Parathyroid adenoma (tissue), 2 donors: Measurements from ENCODE around the gene SPRR2B.
"Not testable (repeated sequence)": the region's sequence is repeated elsewhere in the genome, so short reads cannot be mapped to it uniquely, and the experiment has no call there.

Source experiments
- H2AFZ ChIP-seq: fragments of 300-600 bp; sonication (generic); one replicate; pipeline ENCODE4 v1.7.0; 2017; ENCODE audit warnings: antibody characterized with exemption, mild to moderate bottlenecking
- H3K27ac ChIP-seq: fragments of 300-600 bp; sonication (generic); one replicate; pipeline ENCODE4 v1.7.0; 2017
- H3K27me3 ChIP-seq: fragments of 300-600 bp; sonication (generic); one replicate; pipeline ENCODE4 v1.7.0; 2017; ENCODE audit warnings: low read length; ENCODE audit not compliant: control insufficient read depth, insufficient read depth
- H3K36me3 ChIP-seq: fragments of 300-600 bp; sonication (generic); one replicate; pipeline ENCODE4 v1.7.0; 2017; ENCODE audit warnings: low read length; ENCODE audit not compliant: control insufficient read depth, insufficient read depth
- H3K4me1 ChIP-seq: fragments of 300-600 bp; sonication (generic); one replicate; pipeline ENCODE4 v1.7.0; 2017; ENCODE audit warnings: control low read depth
- H3K4me2 ChIP-seq: fragments of 300-600 bp; sonication (generic); one replicate; pipeline ENCODE4 v1.7.0; 2017; ENCODE audit warnings: low read length
- H3K4me3 ChIP-seq: fragments of 300-600 bp; sonication (generic); one replicate; pipeline ENCODE4 v1.7.0; 2017; ENCODE audit warnings: low read depth, low read length
- H3K79me2 ChIP-seq: fragments of 300-600 bp; sonication (generic); one replicate; pipeline ENCODE4 v1.7.0; 2017; ENCODE audit warnings: control low read depth
- H3K9ac ChIP-seq: fragments of 300-600 bp; sonication (generic); one replicate; pipeline ENCODE4 v1.7.0; 2017; ENCODE audit warnings: mild to moderate bottlenecking
- H3K9me3 ChIP-seq: fragments of 300-600 bp; sonication (generic); one replicate; pipeline ENCODE4 v1.7.0; 2017; ENCODE audit warnings: low read length; ENCODE audit not compliant: control insufficient read depth
- CTCF ChIP-seq: fragments of 300-600 bp; sonication (generic); IDR thresholded peaks from one replicate; pipeline ENCODE4 v1.7.0; 2017; ENCODE audit warnings: antibody characterized with exemption, mild to moderate bottlenecking
- donor health status: primary hyperparathyroidism.

SPRR2B gene

DNA sequence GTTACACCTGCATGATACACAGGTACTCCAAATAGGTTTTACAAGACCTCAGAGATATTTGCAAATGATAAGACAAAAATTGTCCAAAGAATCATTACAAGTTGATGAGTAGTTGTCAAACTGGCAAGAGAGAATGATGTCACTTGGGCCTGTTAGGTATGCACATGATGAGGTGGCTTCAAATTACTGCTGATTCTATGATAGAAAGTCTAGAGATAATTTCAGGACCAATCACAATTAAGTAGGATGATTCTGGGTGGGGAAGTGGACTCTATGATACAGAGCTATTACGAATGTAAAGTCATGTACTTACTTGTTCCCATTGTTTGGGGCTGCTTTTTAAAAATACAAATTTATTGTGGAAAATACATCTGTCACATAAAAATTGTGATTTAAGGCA is 45.6 kb downstream of the SPRR2B start:
- Histone ChIP-seq H3K4me2 (no peak overlapping the region), H3K9ac (no peak overlapping the region), H3K9me3 (no peaks in the 10 kb centered on the region), H3K4me3 (no peak overlapping the region), H3K27ac (no peak overlapping the region), H3K36me3 (no peaks in the 10 kb centered on the region), H3K79me2 (no peaks in the 10 kb centered on the region), H2AFZ (no peak overlapping the region), H3K27me3 (no peaks in the 10 kb centered on the region), H3K4me1 (no peaks in the 10 kb centered on the region)
- TF ChIP-seq CTCF, result no peak

DNA sequence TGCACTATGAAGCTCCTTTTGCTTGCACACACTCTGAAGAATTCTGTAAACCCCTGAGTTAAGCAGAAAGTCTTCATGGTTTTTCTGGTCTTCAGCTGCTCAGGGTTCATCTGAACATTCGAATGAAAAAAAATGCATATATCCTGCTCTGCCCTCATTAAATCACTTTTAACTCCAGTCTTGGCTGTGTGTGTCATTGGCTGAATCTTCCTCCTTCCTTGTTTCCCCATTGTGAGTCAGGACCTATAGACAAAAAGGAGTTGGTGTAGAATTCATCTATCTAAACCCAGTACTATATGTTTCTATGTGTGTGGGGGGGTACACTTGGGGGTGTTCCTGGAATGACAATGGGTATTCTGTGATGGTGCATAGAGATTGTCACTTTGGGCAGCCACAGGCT is 47.0 kb downstream of the SPRR2B start:
- Histone ChIP-seq H3K9ac (no peak overlapping the region), H3K27ac (no peak overlapping the region), H3K4me3 (no peak overlapping the region), H3K27me3 (no peaks in the 10 kb centered on the region), H3K4me2 (no peak overlapping the region), H2AFZ (no peak overlapping the region), H3K4me1 (no peaks in the 10 kb centered on the region), H3K79me2 (no peaks in the 10 kb centered on the region), H3K36me3 (no peaks in the 10 kb centered on the region), H3K9me3 (no peaks in the 10 kb centered on the region)
- no peak for TF ChIP-seq CTCF

DNA sequence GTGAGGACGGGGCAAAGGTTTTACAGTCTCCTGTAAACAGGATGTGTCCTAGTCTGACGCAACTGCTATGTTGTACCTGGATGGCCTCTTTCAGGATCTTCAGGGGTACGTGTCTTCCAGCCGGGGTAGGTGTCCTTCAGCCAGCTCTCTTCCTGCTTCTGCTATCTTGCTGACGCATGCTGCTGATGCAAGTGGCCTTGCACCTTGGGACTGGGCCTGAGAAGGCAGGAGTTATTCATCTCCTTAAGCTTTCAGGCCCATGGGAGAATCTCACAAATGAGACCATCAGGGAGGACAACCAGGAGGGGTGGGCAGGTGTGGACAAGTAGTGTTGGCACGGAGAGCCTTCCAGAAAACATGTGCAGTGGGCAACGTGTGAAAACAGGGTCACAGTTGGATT is 48.3 kb downstream of the SPRR2B start:
- Histone ChIP-seq H3K79me2 (no peaks in the 10 kb centered on the region), H3K9me3 (no peaks in the 10 kb centered on the region), H3K27me3 (no peaks in the 10 kb centered on the region), H3K4me2 (no peak overlapping the region), H3K9ac (no peak overlapping the region), H3K27ac (no peak overlapping the region), H3K4me3 (no peak overlapping the region), H2AFZ (no peak overlapping the region), H3K36me3 (no peaks in the 10 kb centered on the region), H3K4me1 (no peaks in the 10 kb centered on the region)
- no peak for TF ChIP-seq CTCF

GRCh38 chr1:153022340-153022739 is 49.1 kb downstream of the SPRR2B start:
- H3K27ac ChIP-seq, H3K4me3 ChIP-seq, H3K4me2 ChIP-seq, H3K36me3 ChIP-seq, H3K9ac ChIP-seq, H3K27me3 ChIP-seq, H2AFZ ChIP-seq, H3K79me2 ChIP-seq, H3K9me3 ChIP-seq, H3K4me1 ChIP-seq: not testable (repeated sequence)

GRCh38 chr1:153021829-153022228 is 49.6 kb downstream of the SPRR2B start:
- H3K27me3 ChIP-seq, H3K4me1 ChIP-seq, H3K36me3 ChIP-seq, H3K4me3 ChIP-seq, H2AFZ ChIP-seq, H3K9me3 ChIP-seq, H3K9ac ChIP-seq, H3K27ac ChIP-seq, H3K79me2 ChIP-seq, H3K4me2 ChIP-seq: not testable (repeated sequence)
